Mesothelial cell of epicardium (in vitro differentiated cells): Measurements from ENCODE around the gene ACOT7. TPM values are rescaled to one million over a fixed set of nuclear protein-coding genes. Genes with fewer than 3 reads are reported as not detected.
"Not testable (repeated sequence)": the region's sequence is repeated elsewhere in the genome, so short reads cannot be mapped to it uniquely, and the experiment has no call there.

Experiments used
- DNase-seq, 2 experiments: peaks; one replicate each; pipeline ENCODE4 v3.0.0; 2021; ENCODE audit warnings: low spot score in 2 of 2; ENCODE audit not compliant: unreplicated experiment in 2 of 2
- H3K27ac Mint-ChIP-seq: 2 replicates; pipeline ENCODE4 v1.8.0; 2021; ENCODE audit warnings: mixed read lengths
- H3K27me3 Mint-ChIP-seq: 2 replicates; pipeline ENCODE4 v1.8.0; 2021; ENCODE audit warnings: low read depth, mixed read lengths
- H3K36me3 Mint-ChIP-seq: 2 replicates; pipeline ENCODE4 v1.8.0; 2021; ENCODE audit warnings: mixed read lengths
- H3K4me1 Mint-ChIP-seq: 2 replicates; pipeline ENCODE4 v1.8.0; 2021; ENCODE audit warnings: mixed read lengths
- H3K4me3 Mint-ChIP-seq: 2 replicates; pipeline ENCODE4 v1.8.0; 2021; ENCODE audit warnings: mild to moderate bottlenecking, moderate library complexity, mixed read lengths
- H3K9me3 Mint-ChIP-seq: 2 replicates; pipeline ENCODE4 v1.8.0; 2021; ENCODE audit warnings: mixed read lengths
- CTCF ChIP-seq: fragments of 200-600 bp; sonication (generic); IDR thresholded peaks from one replicate; pipeline ENCODE4 v1.5.0; 2021; ENCODE audit warnings: antibody characterized with exemption; ENCODE audit not compliant: unreplicated experiment
- total RNA-seq: library from RNA; stranded (reverse); gene quantifications from 3 replicates; pipeline ENCODE4 v1.2.1, GENCODE V29; 2021

The ACOT7 gene
- total RNA-seq, 1 donor from 2014 or later, result 20.3 TPM

- no peak for DNase-seq
- Mint-ChIP-seq H3K27me3 (peaks cover 30% of the 10 kb centered on the region), H3K27ac (no peak overlapping the region), H3K36me3 (no peaks in the 10 kb centered on the region), H3K4me1 (peaks cover 2% of the 10 kb centered on the region), H3K4me3 (no peak overlapping the region), H3K9me3 (no peaks in the 10 kb centered on the region)
- no peak for TF ChIP-seq CTCF
These were observed 42.0 kb upstream of the ACOT7 start for GRCh38 chr1:6435547-6435946.

- Mint-ChIP-seq H3K9me3 (no peaks in the 10 kb centered on the region), H3K27me3 (peaks cover 34% of the 10 kb centered on the region), H3K4me1 (peaks cover 6% of the 10 kb centered on the region), H3K27ac (no peak overlapping the region), H3K4me3 (no peak overlapping the region), H3K36me3 (no peaks in the 10 kb centered on the region)
- no peak for TF ChIP-seq CTCF
- no peak for DNase-seq
These were observed 41.6 kb upstream of the ACOT7 start for GRCh38 chr1:6435129-6435528.

GRCh38 chr1:6434186-6434585, 40.6 kb upstream of the ACOT7 start:
- DNase-seq, result no peak
- H3K27me3 Mint-ChIP-seq, result peaks cover 36% of the 10 kb centered on the region
- H3K27ac Mint-ChIP-seq, result no peak overlapping the region
- H3K9me3 Mint-ChIP-seq, result no peaks in the 10 kb centered on the region
- no peak overlapping the region for H3K4me3 Mint-ChIP-seq
- no peak for TF ChIP-seq CTCF
- no peaks in the 10 kb centered on the region for H3K36me3 Mint-ChIP-seq
- H3K4me1 Mint-ChIP-seq, result peaks cover 8% of the 10 kb centered on the region

GRCh38 chr1:6431645-6432579, 38.3 kb upstream of the ACOT7 start:
- H3K4me1 Mint-ChIP-seq, H3K36me3 Mint-ChIP-seq, H3K9me3 Mint-ChIP-seq, H3K4me3 Mint-ChIP-seq, H3K27ac Mint-ChIP-seq, DNase-seq: not testable (repeated sequence)
- peaks cover 45% of the 10 kb centered on the region for H3K27me3 Mint-ChIP-seq

- H3K4me3 Mint-ChIP-seq, H3K4me1 Mint-ChIP-seq, H3K36me3 Mint-ChIP-seq, DNase-seq, H3K27ac Mint-ChIP-seq, H3K9me3 Mint-ChIP-seq: not testable (repeated sequence)
- H3K27me3 Mint-ChIP-seq, result peaks cover 65% of the 10 kb centered on the region
These were observed 36.3 kb upstream of the ACOT7 start for GRCh38 chr1:6429660-6430411.

- H3K9me3 Mint-ChIP-seq, H3K27ac Mint-ChIP-seq, DNase-seq, H3K36me3 Mint-ChIP-seq, H3K4me3 Mint-ChIP-seq: not testable (repeated sequence)
- Mint-ChIP-seq H3K4me1 (peaks cover 13% of the 10 kb centered on the region), H3K27me3 (peaks cover 66% of the 10 kb centered on the region)
These were observed 34.9 kb upstream of the ACOT7 start for GRCh38 chr1:6428453-6428852.
